ENCODE results near the gene MYOZ3.

The MYOZ3 gene, protein sequence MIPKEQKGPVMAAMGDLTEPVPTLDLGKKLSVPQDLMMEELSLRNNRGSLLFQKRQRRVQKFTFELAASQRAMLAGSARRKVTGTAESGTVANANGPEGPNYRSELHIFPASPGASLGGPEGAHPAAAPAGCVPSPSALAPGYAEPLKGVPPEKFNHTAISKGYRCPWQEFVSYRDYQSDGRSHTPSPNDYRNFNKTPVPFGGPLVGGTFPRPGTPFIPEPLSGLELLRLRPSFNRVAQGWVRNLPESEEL

DNA sequence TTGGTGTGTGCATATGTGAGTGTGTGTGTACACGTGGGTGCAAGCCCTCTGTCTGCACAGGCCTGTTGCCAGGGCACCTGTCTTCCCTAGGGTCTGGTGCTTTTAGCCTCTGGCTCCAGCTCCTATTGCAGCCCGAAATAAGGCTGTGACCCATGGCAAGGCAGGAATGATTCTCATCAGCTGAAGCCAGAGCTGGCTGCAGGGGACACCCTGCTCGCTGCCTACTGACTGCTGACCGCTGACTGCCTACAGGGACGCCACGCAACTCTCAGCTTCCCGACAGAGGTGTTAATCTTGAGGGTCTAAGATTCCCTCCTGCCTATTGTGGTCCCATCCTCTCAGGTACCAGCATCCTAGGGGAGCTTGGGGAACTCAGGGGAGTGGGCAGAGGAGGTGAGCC is at the start of gene MYOZ3:
MYOZ3 (plus strand) TSS at position 166 of the 400 bp plus-strand sequence. CDS start 1,691 bp downstream, outside the sequence.
- no peak for DNase-seq

DNA sequence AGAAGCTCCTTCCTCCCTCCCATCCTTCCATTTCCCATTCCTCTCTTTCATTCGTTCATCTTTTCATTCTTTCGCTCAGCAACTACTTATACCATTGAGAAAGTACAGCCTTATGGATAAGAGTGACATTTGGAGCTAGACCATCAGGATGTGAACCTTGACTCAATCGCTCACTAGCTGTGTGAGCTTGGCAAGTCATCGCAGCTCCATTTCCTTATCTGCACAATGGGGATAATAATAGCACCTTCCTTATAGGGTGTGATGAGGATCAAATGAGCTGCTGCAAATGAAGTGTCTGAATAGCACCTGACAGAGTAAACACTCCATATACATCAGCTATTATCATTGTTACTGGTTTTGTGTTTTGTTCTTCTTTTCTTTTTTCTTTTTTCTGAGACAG is 48.6 kb upstream of the MYOZ3 start:
- no peak for DNase-seq

- DNase-seq, result no peak
These were observed 48.0 kb upstream of the MYOZ3 start for GRCh38 chr5:150612905-150613670.

DNA sequence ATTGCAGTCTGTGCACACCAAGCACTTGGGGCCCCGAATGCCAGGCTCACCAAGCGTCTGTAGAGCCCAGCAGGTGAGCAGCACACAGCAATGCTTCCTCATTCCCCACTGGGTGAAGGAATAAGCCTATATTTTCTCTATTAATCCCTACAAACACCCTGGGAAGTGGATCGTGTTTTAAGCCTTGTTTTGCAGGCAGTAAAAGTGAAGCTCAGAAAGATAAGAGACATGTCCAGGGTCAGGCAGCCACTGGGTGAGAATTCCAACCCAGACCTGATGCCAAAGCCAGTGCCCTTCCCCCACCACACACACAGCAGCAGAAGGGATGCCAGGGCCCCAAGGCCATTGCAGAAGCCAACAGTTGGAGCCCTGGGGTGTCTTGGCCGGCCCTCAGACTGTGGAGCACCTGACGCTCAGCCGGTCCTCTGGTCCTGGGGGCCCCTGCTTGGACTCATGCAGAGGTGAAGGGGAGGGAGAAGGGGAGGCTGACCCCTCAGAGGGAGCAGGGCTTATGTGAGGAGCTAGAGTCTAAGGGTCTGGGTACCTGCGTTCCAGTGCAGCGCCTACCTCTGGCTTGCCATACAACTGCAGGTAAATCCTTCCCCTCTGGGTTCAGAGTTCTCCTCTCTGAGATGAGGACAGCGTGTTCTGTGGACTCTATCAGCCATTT is 46.9 kb upstream of the MYOZ3 start:
- DNase-seq, result no peak

GRCh38 chr5:150614661-150615060 is 46.4 kb upstream of the MYOZ3 start:
- DNase-seq, result no peak

DNA sequence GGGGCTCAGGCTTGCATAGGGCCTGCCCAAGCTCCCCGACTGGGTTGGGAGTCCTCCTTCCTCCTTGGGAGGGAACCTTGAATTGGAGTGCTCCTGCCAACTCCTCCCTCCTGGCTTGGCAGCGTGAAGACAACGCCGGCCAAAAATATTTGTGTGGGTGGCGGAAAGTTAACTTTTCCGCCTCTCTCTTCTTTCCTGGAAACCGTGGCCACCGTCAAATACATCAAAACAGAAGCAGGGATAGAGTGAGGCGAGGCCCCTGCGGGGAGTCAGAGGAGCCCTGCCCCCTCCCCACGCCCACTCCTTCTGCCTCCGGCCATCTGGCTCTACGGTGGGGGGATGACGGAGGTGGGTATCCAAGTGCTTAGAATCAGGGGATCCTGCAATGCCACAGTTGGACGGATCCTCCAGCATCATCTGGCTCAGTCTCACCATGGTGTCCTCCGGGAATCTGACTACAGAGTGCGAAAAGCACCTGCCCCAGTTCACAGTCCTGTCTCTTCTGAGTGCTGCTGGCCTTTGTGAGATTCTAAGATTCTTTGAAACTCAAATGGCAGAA is 45.8 kb upstream of the MYOZ3 start:
- no peak for DNase-seq

GRCh38 chr5:150616024-150616470 is 45.0 kb upstream of the MYOZ3 start:
- DNase-seq, result no peak

GRCh38 chr5:150616506-150616905 is 44.5 kb upstream of the MYOZ3 start:
- DNase-seq, result no peak

GRCh38 chr5:150618163-150618562 is 42.9 kb upstream of the MYOZ3 start:
- DNase-seq, result no peak

DNA sequence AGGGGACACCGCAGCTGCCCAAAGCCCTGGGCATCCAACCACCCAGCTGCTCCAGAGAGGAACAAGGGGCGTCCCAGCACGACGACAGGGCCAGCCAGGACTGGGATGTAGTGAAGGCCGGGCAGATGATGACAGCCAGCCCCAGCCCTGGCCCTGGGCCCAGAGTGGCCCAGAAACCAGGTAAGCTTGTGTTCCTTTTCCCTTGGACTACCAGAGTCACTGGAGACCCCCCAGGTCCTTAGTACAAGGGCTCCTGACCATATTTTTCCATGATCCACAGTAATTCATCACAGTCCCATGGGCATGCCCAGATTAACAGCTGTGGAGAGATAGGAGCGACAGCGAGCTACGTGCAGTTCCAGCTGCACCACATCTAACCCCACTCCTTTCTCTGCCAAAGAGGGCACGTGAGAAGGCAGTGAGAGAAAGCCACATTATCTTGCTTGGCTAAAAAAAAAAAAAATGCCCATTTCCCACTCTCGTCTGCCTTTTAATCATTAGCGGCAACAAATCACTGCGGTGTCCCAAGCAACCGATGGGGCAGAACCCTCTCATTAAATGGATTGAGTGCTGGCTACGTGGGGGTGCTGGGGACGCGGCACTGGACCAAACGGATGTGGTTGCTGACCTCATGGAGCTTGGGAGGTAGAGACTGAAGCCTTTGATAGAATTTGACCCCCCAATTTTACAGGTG is 42.3 kb upstream of the MYOZ3 start:
- DNase-seq, result no peak

GRCh38 chr5:150619359-150620230 is 41.5 kb upstream of the MYOZ3 start:
- no peak for DNase-seq

- no peak for DNase-seq
These were observed 39.8 kb upstream of the MYOZ3 start for GRCh38 chr5:150621301-150621700.

DNA sequence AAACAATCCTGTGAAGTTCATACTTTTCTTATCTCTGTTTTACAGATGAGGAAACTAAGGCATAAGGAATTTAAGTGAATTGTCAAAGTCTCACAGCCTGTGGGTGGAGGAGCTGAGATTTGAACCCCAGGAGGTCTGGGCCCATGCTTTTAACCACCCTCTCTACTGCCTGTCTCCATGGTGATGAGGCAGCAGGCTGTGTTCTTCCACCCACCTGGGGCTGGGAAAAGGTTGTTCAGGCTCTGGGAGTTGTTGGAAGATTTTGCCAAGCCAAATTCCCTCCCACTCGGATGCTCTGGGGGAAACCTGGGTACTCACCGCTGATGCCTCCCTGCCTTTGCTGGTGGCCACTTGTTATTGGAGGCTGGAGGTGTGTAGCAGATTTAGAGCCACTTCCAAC is 38.9 kb upstream of the MYOZ3 start:
- no peak for DNase-seq

GRCh38 chr5:150623152-150623877 is 37.7 kb upstream of the MYOZ3 start:
- DNase-seq, result no peak

- no peak for DNase-seq
These were observed 37.2 kb upstream of the MYOZ3 start for GRCh38 chr5:150623878-150624216.

DNA sequence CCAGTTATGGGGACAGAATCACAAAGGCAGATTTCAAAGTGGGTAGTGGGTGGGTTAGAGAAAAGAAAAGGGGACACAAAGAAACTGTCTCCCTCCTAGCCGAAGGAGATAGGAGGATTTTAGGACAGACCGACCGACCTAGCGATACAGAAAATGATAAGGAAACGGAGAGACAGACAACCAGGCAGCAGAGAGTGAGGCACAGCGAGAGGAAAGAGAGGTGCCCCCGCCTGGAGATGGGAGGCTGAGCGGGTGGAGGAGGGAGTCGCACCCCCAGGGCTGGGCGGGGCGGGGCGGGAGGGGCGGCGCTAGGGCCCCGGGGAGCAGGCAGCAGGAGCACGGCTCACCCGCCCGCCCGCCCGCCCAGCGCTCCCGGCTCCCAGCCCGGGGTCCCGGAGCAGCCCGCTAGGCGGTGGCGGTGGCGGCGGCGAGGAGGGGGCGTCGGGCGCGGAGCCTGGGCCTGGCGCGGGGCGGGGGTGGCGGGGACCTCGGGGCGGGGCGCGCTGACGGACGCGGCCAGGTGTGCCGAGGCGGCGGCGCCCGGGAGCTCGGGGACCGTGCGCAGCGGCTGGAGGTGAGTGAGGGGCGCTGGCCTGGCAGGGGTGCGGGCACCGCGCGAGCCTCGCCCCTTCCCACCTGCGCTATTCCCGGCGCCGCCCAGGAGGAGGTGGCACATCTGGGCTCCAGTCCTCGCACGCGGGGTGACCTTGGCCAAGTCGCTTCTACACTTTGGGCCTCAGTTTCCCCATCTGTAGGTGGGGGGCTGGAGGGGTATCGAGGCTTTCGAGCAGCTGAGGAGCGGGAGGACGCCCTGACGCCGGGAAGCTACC is 36.5 kb upstream of the MYOZ3 start:
- DNase-seq, result no peak

GRCh38 chr5:150625164-150625535 is 35.9 kb upstream of the MYOZ3 start:
- no peak for DNase-seq

- no peak for DNase-seq
These were observed 35.0 kb upstream of the MYOZ3 start for GRCh38 chr5:150625831-150626746.

DNA sequence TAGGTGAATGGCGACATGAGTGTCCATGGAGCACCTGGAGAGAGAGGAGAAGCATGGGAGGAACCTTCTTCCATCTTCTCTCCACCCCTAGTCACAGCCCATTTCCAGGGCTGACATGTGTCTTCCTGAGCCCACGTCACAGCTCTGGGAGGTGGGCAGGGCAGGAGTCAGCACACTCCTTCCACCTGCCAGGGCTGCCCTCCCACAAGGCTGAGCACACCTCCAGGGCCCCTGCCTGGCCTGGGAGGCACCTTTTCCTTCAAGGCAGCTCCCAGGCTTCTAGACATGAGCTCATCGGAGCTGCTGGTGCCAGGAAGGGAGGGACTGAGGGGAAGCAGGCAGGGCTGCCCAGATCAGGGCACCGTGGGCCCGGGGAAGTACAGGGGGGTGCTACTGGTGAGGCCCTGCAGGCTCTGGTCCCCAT is 34.2 kb upstream of the MYOZ3 start:
- DNase-seq, result no peak

Data from SW 1271 (cell line).